Heart left ventricle (tissue), 16 donors: ENCODE measurements around the gene CAMTA1. TPM values are rescaled to one million over a fixed set of nuclear protein-coding genes. Genes with fewer than 3 reads are reported as not detected.
A peak's percentile ranks its signal among the peaks of the same experiment; 100 is the strongest.

Experiments
- ATAC-seq, 4 donors: fragments of 200-7000 bp; cut with Tn5 transposase; one replicate each; pipeline ENCODE4 v1.9.1; 2020 to 2022; ENCODE audit warnings: moderate library complexity in 4 of 4, mild to moderate bottlenecking in 3 of 4, moderate number of reproducible peaks in 1 of 4
- DNase-seq, 5 donors: peaks; one replicate each; pipeline ENCODE4 v3.0.0-alpha.2; 2020
- H3K27ac ChIP-seq, 12 donors: fragments of 200-600 bp; sonication (generic) in 4 of 12; one replicate each; pipeline versions ENCODE4 v1.5.0 to v1.8.0; 2016 to 2022; ENCODE audit warnings: mild to moderate bottlenecking in 2 of 12
- H3K27me3 ChIP-seq, 9 donors: fragments of 200-600 bp; sonication (generic) in 2 of 9; one replicate each; pipeline versions ENCODE4 v1.5.1 to v1.8.0; 2016 to 2022; ENCODE audit warnings: mild to moderate bottlenecking in 3 of 9
- H3K36me3 ChIP-seq, 9 donors: fragments of 200-600 bp; sonication (generic) in 2 of 9; one replicate each; pipeline versions ENCODE4 v1.5.0 to v1.8.0; 2018 to 2022; ENCODE audit warnings: mild to moderate bottlenecking in 2 of 9
- H3K4me1 ChIP-seq, 12 donors: fragments of 200-600 bp; sonication (generic) in 4 of 12; one replicate each; pipeline versions ENCODE4 v1.5.0 to v1.8.0; 2016 to 2022; ENCODE audit warnings: mild to moderate bottlenecking in 3 of 12
- H3K4me3 ChIP-seq, 12 donors: fragments of 200-600 bp; sonication (generic) in 4 of 12; one replicate each; pipeline versions ENCODE4 v1.5.0 to v1.8.0; 2017 to 2022; ENCODE audit warnings: mild to moderate bottlenecking in 9 of 12, moderate library complexity in 4 of 12
- H3K9me3 ChIP-seq, 12 donors: fragments of 200-600 bp; sonication (generic) in 4 of 12; one replicate each; pipeline versions ENCODE4 v1.5.0 to v1.8.0; 2016 to 2022; ENCODE audit warnings: mild to moderate bottlenecking in 1 of 12
- CTCF ChIP-seq, 12 donors: fragments of 200-600 bp; sonication (generic) in 4 of 12; IDR thresholded peaks; one replicate each; pipeline versions ENCODE4 v1.5.0 to v1.8.0; 2018 to 2022; ENCODE audit warnings: antibody characterized with exemption in 12 of 12, mild to moderate bottlenecking in 5 of 12
- POLR2A ChIP-seq, 2 donors: fragments of 450-650 bp; IDR thresholded peaks; one replicate each; pipeline ENCODE4 v1.6.1; 2017; ENCODE audit warnings: antibody characterized with exemption in 2 of 2, mild to moderate bottlenecking in 2 of 2, moderate library complexity in 2 of 2
- WGBS, 4 donors: extraction: QIAGEN DNeasy Blood & Tissue Kit in 2 of 4; methylation state at CpG; one replicate each; pipeline versions ENCODE4 v1.1.5 to v1.1.7; 2013 to 2018; 5-methylcytosine and 5-hydroxymethylcytosine counted together
- intact Hi-C, 10 donors: fragments of 100-400 bp; cut with DNase I; formaldehyde crosslinking; loops; one replicate each; pipeline versions ENCODE4 v1.11.1 to v1.14.2; 2022
- polyA plus RNA-seq, 2 donors: library from polyadenylated mRNA; stranded (reverse); fragments of 200-250 nt; gene quantifications; one replicate each; pipeline ENCODE4 v1.2.3, GENCODE V29; 2013
- total RNA-seq, 9 donors: library from RNA; depleted of rRNA in 2 of 9; stranded (reverse); fragments of >200 nt in 2 of 9; fragmentation: NEBNext Ultra II Directional in 3 of 9; extraction: Animal tissue kit (Norgen Biotek cat#: 25700) in 3 of 9; gene quantifications; one replicate each; pipeline versions ENCODE4 v1.1.0 to v1.2.4, GENCODE V29; 2016 to 2023
- donor health status: ischemic (EF 13 %, LVEDD 7.1; RV severe dilation, severe dysfunction).
- donor health status: healthy with polysubstance abuse.
- donor health status: DM: no; HTN: yes; CAD: no.
- donor health status: DM: no; HTN: no; CAD: no.
- donor health status: ischemic (EF 25% LVEDD 6.9; RV normal size, moderate dysfunction).
- donor health status: ischemic (EF 25% LVEDD 5.7; RV mildly dilated, moderate dysfunction).
- donor health status: healthy.
- donor health status: DM: yes; HTN: yes; CAD: no.
- donor health status: ischemic (EF 35%, LVEDD 5.7; RV mildly dilated, moderate dysfunction).
- donor health status: nonischemic (EF 11% LVEDD 7.7; RV severe dilation, severe dysfunction).
- donor health status: DM: yes; HTN: yes; CAD: no.
- donor health status: PGD.
- donor health status: ischemic (EF 29% LVEDD 5.4; RV normal size, mild dysfunction).
- donor health status: nonischemic (EF 23%, LVEDD 6.1; RV moderate dilation, normal function).

Gene CAMTA1
- total and polyA plus RNA-seq, 11 donors, result 114 to 303 (median 137) TPM

DNA sequence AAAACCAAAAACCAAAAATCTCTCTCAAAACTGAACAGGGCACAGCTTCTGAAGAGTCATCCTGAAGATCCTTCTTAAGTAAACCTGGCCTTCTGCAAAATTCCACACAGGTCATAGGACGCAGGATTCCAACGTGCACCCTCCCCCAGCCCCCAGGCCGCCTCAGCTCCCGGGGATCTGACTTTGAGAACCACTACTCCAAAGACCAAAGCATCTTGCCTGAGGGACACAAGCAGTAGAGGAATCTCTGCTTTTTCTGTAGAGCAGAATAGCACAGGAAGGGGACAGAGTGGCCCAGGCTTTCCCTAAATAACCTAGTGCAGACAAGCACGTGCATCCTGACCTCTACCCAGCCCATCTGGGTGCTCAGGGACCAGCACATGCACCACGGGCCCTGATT lies 881.0 kb downstream of the CAMTA1 start:
- intact Hi-C loops, result loop anchor here in 6 of 10 donors (2.0 to 5.0 kb wide), 2 partner anchors 87 to 236 kb away; no protein-coding TSS in a partner anchor
- H3K9me3 ChIP-seq, result no peaks in the 10 kb centered on the region
- H3K27me3 ChIP-seq, result no peaks in the 10 kb centered on the region
- DNase-seq, result no peak
- H3K36me3 ChIP-seq, result no peaks in the 10 kb centered on the region
- H3K4me3 ChIP-seq, result no peak overlapping the region
- no peak for ATAC-seq
- peaks cover 0 to 18% (median 10%) of the 10 kb centered on the region in 12 donors for H3K4me1 ChIP-seq
- WGBS, 4 donors, result 57 to 76% (median 66%) methylated on average over 5 to 6 of the region's 6 CpGs
- no peak for TF ChIP-seq POLR2A (IDR thresholded peaks at IDR 0.05)
- no peak for TF ChIP-seq CTCF (IDR thresholded peaks at IDR 0.05)
- no peak overlapping the region for H3K27ac ChIP-seq

- TF ChIP-seq POLR2A (IDR thresholded peaks at IDR 0.05) (no peak), CTCF (IDR thresholded peaks at IDR 0.05) (no peak)
- ATAC-seq (no peak), DNase-seq (no peak)
- no peak overlapping the region for H3K27ac ChIP-seq
- H3K4me1 ChIP-seq, result peaks cover 0 to 18% (median 10%) of the 10 kb centered on the region in 12 donors
- H3K9me3 ChIP-seq, result no peaks in the 10 kb centered on the region
- no peaks in the 10 kb centered on the region for H3K36me3 ChIP-seq
- no peaks in the 10 kb centered on the region for H3K27me3 ChIP-seq
- intact Hi-C loops, result loop anchor here in 9 of 10 donors (1.0 to 5.0 kb wide), 4 partner anchors 85 to 235 kb away; no protein-coding TSS in a partner anchor
- H3K4me3 ChIP-seq, result no peak overlapping the region
- 66 to 78% (median 77%) methylated on average over 10 to 11 of the region's 11 CpGs for WGBS, 4 donors
These were observed 881.9 kb downstream of the CAMTA1 start for GRCh38 chr1:7667159-7667558.

DNA sequence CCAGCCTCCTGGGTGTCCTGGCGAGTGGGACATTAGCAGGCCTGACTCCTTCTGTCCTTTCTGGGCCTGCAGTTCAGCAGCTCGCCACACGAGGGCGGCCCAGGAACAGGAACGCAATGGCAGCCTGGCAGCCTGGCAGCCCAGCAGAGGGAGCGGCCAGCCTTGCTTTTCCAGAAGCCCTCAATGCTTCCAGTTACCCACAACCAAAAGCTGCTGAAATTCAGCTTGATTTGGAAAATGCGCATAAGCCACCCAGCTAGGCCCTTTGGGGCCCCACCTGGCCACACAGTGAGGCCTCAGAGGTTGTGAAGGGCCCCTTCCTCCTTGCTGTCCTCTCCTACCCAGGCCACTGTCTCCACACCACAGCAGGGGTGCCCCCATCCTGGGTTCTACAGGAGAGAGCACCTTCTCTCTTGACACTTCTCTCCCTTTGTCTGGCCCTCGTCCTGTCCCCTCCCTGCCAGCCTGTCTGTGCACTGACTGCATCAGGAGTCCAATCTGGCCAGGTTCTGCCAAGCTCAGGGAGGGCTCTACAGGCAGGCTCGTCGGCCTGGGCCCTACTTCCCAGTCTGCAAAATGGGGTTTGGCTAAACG lies 882.5 kb downstream of the CAMTA1 start:
- H3K4me1 ChIP-seq, result peaks cover 0 to 19% (median 10%) of the 10 kb centered on the region in 12 donors
- intact Hi-C loops, result loop anchor here (1.0 to 5.0 kb wide), 5 partner anchors 85 to 235 kb away; no protein-coding TSS in a partner anchor
- ATAC-seq, result peak; percentile 75 to 88 (median 83)
- peak; percentile 83 to 94 (median 88) for DNase-seq
- no peak overlapping the region for H3K4me3 ChIP-seq
- no peaks in the 10 kb centered on the region for H3K9me3 ChIP-seq
- H3K27me3 ChIP-seq, result no peaks in the 10 kb centered on the region
- WGBS, 4 donors, result 21 to 33% (median 23%) methylated on average over 7 to 11 of the region's 11 CpGs
- no peak overlapping the region for H3K27ac ChIP-seq
- peak in 11 of 12 donors; percentile 99 to 100 (median 100) for TF ChIP-seq CTCF (IDR thresholded peaks at IDR 0.05)
- TF ChIP-seq POLR2A (IDR thresholded peaks at IDR 0.05), result no peak
- H3K36me3 ChIP-seq, result no peaks in the 10 kb centered on the region

DNA sequence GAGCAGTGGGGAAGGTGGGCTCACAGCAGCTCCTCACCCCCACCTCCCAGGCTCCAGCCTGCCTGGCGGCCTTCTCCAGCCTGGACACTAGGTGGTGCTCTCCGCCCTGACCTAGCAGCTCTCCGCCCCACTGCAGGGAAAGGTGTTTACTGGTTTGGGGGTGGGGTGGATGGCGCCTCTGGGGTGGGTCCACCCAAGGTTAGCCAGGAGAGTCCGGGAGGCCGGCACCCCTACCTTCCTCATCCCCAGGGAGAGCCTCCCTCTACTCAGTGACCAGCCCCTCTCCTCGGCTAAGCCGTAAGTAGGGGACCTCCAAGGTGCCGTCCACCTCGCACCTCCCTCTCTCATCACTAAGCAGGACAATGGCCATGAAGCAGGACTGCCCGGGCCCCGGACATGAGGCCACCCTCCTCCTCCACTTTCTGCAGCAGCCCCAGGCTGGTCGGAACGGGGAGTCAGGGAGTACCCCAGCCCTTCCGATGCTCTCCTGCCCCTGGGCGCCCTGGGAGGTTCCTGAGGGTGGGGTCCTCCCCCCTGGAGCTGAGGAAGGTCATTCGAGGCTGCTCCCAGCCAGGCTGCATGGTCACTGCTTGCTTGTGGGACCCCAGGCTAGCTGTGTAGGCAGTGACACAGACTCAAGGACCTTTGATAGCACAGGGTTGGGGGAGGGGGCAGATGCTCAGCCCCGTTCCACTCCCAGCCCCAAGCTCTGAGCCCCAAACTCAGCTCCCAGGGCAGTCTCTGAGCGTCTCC lies 884.5 kb downstream of the CAMTA1 start:
- peak overlapping the region in 3 of 12 donors; percentile 5 to 34 (median 25) for H3K4me3 ChIP-seq
- TF ChIP-seq POLR2A (IDR thresholded peaks at IDR 0.05), result no peak
- TF ChIP-seq CTCF (IDR thresholded peaks at IDR 0.05), result peak; percentile 59 to 86 (median 76)
- intact Hi-C loops, result loop anchor here in 8 of 10 donors (1.0 to 5.0 kb wide), 4 partner anchors 83 to 233 kb away; no protein-coding TSS in a partner anchor
- no peaks in the 10 kb centered on the region for H3K36me3 ChIP-seq
- peaks cover 0 to 26% (median 13%) of the 10 kb centered on the region in 12 donors for H3K4me1 ChIP-seq
- ATAC-seq (peak in 3 of 4 donors; percentile 45 to 65 (median 53)), DNase-seq (peak in 2 of 5 donors; percentile 38 to 42)
- WGBS, 4 donors, result 19 to 28% (median 23%) methylated on average over 9 to 19 of the region's 19 CpGs
- no peaks in the 10 kb centered on the region for H3K27me3 ChIP-seq
- H3K9me3 ChIP-seq, result no peaks in the 10 kb centered on the region
- no peak overlapping the region for H3K27ac ChIP-seq
